K562 (cell line): Measurements from ENCODE around the gene GPR152. TPM values are rescaled to one million over a fixed set of nuclear protein-coding genes. Genes with fewer than 3 reads are reported as not detected.
A peak's percentile ranks its signal among the peaks of the same experiment; 100 is the strongest.

Source experiments
- ATF1 ChIP-seq, 2 experiments: fragments of 450-650 bp in 1 of 2; IDR thresholded peaks; 2 replicates each; pipeline ENCODE4 v1.6.1; 2016; ENCODE audit warnings: missing compliant biosample characterization in 1 of 2, missing genetic modification characterization in 1 of 2
- C11orf30 ChIP-seq: fragments of 450-650 bp; IDR thresholded peaks from 2 replicates; pipeline ENCODE4 v1.6.1; 2016; ENCODE audit warnings: low read depth, mild to moderate bottlenecking
- GABPA ChIP-seq: fragments of 200-800 bp; sonication (Bioruptor generic); conservative IDR thresholded peaks from 2 replicates; pipeline ENCODE4 v1.6.1; 2016; ENCODE audit warnings: low read depth, missing genetic modification characterization, missing compliant biosample characterization
- LARP7 ChIP-seq: fragments of 450-650 bp; IDR thresholded peaks from 2 replicates; pipeline ENCODE4 v1.6.1; 2016
- MBD2 ChIP-seq: sonication (generic); IDR thresholded peaks from 2 replicates; pipeline ENCODE4 v1.6.1; 2016; ENCODE audit warnings: low read depth, borderline replicate concordance
- MYC ChIP-seq, 2 experiments: fragments of 250-450 bp in 1 of 2; sonication (Bioruptor Pico) in 1 of 2; IDR thresholded peaks; 2 replicates each; pipeline versions ENCODE4 v1.5.1 to v1.6.1; 2012 to 2021; ENCODE audit warnings: low read depth in 2 of 2, borderline replicate concordance in 1 of 2, improper control_type of control experiment in 1 of 2, low read length in 1 of 2, mild to moderate bottlenecking in 1 of 2, moderate library complexity in 1 of 2
- NRF1 ChIP-seq, 2 experiments: fragments of 450-650 bp; IDR thresholded peaks in 1 of 2; conservative IDR thresholded peaks in 1 of 2; 2 replicates each; pipeline ENCODE4 v1.6.1; 2014; ENCODE audit warnings: mild to moderate bottlenecking in 2 of 2
- PML ChIP-seq: IDR thresholded peaks from 2 replicates; pipeline ENCODE4 v1.6.1; 2012; ENCODE audit warnings: low read length, inconsistent platforms
- POLR2G ChIP-seq: fragments of 200-400 bp; formaldehyde crosslinking; IDR thresholded peaks from 2 replicates; pipeline ENCODE4 v1.6.1; 2017; ENCODE audit warnings: low read depth, mild to moderate bottlenecking, antibody characterized with exemption, low read length, moderate library complexity
- RBM14 ChIP-seq: fragments of 200-400 bp; formaldehyde crosslinking; IDR thresholded peaks from 2 replicates; pipeline ENCODE4 v1.6.1; 2018; ENCODE audit warnings: low read depth, mild to moderate bottlenecking, low read length, moderate library complexity, borderline replicate concordance; ENCODE audit not compliant: insufficient read depth
- SIN3B ChIP-seq: fragments of 450-650 bp; IDR thresholded peaks from 2 replicates; pipeline ENCODE4 v1.6.1; 2017; ENCODE audit warnings: low read depth, mild to moderate bottlenecking, moderate library complexity
- SUPT5H ChIP-seq: fragments of 450-650 bp; IDR thresholded peaks from 2 replicates; pipeline ENCODE4 v1.6.1; 2016
- polyA plus RNA-seq, 8 experiments: library from polyadenylated mRNA; depleted of rRNA in 4 of 8; stranded (reverse) in 5 of 8; unstranded in 3 of 8; fragments of >200 nt; fragmentation: Nextera tagmentation in 2 of 8; fragmentation: Illumina TruSeq in 1 of 8; extraction: Ambion mirVana in 2 of 8; extraction: Trizol in 1 of 8; gene quantifications; 2 replicates each; pipeline versions ENCODE4 v1.2.1 to v1.2.3, GENCODE V29; 2011 to 2014; ENCODE audit warnings: inconsistent platforms in 1 of 8, missing spikeins in 1 of 8
- total RNA-seq, 7 experiments: library from RNA; depleted of rRNA in 6 of 7; stranded (reverse); fragments of >200 nt in 6 of 7; fragmentation: Illumina TruSeq in 2 of 7; extraction: Trizol in 2 of 7; gene quantifications; 2 replicates each; pipeline versions ENCODE4 v1.2.1 to v1.2.3, GENCODE V29; 2011 to 2021; ENCODE audit warnings: low replicate concordance in 1 of 7
- TF ChIP-seq, protein P1 (sequence below): IDR thresholded peaks from 2 replicates; pipeline ENCODE4 v1.6.1; 2011; ENCODE audit warnings: borderline replicate concordance, low read depth, mild to moderate bottlenecking, moderate library complexity, low read length; ENCODE audit not compliant: insufficient read depth, poor library complexity, severe bottlenecking
- TF ChIP-seq, protein P2 (sequence below): sonication (generic); formaldehyde crosslinking; IDR thresholded peaks from 2 replicates; pipeline ENCODE4 v1.8.0; 2022; ENCODE audit warnings: missing genetic modification reagents, mild to moderate bottlenecking, moderate library complexity, borderline replicate concordance

GPR152 gene
- total and polyA plus RNA-seq, 9 of the 15 experiments (the other 6 are each of a cell fraction or from before 2014, with no cell fraction given) = not detected

DNA sequence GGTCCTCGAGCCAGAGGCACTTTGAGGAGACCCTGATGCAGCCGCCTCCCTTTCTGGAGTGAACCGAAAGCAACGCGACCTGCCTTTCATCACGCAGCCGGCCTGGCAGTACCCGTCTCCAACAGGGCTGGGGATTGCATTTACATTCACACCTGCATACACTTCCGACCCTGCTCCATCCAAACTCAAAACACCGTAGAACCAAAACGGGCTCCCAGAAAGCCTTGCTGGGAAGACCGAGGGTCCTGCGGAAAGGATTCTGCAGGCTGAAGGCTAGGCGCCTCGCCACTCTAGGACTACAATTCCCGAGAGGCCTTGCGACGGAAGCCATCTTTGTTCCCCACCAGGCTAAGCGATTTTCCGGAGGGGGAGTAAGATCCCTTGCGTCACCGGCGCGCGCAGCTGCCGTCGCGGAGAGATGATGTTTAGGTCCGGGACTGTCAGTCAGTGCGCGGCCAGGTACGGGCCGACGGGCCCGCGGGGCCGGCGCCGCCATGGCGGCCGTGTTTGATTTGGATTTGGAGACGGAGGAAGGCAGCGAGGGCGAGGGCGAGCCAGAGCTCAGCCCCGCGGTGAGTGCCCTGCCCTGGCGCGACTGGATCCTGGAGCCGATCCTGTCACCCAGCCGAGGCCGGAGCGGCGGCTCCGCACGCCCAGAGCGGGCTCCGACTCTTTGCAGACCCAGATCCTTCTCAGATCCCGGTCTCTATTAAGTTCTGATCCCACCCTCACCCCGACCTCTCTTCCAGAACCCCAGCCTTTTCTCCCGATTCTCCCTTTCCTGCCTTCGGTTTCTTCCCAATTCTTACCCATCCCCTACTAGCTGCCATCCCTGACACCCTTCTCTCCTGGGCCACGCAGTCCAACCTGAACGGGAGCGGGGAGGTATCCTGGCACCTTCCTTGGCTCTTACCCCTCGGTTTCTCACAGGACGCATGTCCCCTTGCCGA, 24.2 kb downstream of the GPR152 start, which contains the start of gene RPS6KB2 (continued):
- TF ChIP-seq, protein P1, sequence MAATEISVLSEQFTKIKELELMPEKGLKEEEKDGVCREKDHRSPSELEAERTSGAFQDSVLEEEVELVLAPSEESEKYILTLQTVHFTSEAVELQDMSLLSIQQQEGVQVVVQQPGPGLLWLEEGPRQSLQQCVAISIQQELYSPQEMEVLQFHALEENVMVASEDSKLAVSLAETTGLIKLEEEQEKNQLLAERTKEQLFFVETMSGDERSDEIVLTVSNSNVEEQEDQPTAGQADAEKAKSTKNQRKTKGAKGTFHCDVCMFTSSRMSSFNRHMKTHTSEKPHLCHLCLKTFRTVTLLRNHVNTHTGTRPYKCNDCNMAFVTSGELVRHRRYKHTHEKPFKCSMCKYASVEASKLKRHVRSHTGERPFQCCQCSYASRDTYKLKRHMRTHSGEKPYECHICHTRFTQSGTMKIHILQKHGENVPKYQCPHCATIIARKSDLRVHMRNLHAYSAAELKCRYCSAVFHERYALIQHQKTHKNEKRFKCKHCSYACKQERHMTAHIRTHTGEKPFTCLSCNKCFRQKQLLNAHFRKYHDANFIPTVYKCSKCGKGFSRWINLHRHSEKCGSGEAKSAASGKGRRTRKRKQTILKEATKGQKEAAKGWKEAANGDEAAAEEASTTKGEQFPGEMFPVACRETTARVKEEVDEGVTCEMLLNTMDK = peak; percentile 1
- TF ChIP-seq ATF1 (CRISPR knock-in tag; IDR thresholded peaks at IDR 0.05) (peak; percentile 98), ATF1 (tag; IDR thresholded peaks at IDR 0.05) (peak; percentile 100), MYC (IDR thresholded peaks at IDR 0.05; ENCODE audit: low read depth, low read length) (peak; percentile 79), MYC (CRISPR knock-in tag; IDR thresholded peaks at IDR 0.05; ENCODE audit: borderline replicate concordance, low read depth) (no peak), POLR2G (peak; percentile 97), RBM14 (no peak), GABPA (peak; percentile 72), LARP7 (no peak), PML (peak; percentile 83), MBD2 (peak; percentile 87), NRF1 (conservative IDR thresholded peaks at IDR 0.05 in 1 of 2, IDR thresholded peaks at IDR 0.05 in 1 of 2) (peak; percentile 87 to 90), C11orf30 (peak; percentile 97), SUPT5H (peak; percentile 90), SIN3B (peak; percentile 95)
- TF ChIP-seq, protein P2, sequence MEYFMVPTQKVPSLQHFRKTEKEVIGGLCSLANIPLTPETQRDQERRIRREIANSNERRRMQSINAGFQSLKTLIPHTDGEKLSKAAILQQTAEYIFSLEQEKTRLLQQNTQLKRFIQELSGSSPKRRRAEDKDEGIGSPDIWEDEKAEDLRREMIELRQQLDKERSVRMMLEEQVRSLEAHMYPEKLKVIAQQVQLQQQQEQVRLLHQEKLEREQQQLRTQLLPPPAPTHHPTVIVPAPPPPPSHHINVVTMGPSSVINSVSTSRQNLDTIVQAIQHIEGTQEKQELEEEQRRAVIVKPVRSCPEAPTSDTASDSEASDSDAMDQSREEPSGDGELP (CRISPR knock-in tag) = peak; percentile 94
